VCaP (cell line): ENCODE measurements around the gene DTHD1.

Source experiments
- H3K27ac ChIP-seq: fragments of 450-650 bp; 2 replicates; pipeline ENCODE4 v1.5.1; 2017
- TF ChIP-seq, protein P1 (sequence below): fragments of 450-650 bp; conservative IDR thresholded peaks from 2 replicates; pipeline ENCODE4 v1.5.1; 2017; ENCODE audit warnings: mild to moderate bottlenecking, moderate library complexity

The DTHD1 gene

DNA sequence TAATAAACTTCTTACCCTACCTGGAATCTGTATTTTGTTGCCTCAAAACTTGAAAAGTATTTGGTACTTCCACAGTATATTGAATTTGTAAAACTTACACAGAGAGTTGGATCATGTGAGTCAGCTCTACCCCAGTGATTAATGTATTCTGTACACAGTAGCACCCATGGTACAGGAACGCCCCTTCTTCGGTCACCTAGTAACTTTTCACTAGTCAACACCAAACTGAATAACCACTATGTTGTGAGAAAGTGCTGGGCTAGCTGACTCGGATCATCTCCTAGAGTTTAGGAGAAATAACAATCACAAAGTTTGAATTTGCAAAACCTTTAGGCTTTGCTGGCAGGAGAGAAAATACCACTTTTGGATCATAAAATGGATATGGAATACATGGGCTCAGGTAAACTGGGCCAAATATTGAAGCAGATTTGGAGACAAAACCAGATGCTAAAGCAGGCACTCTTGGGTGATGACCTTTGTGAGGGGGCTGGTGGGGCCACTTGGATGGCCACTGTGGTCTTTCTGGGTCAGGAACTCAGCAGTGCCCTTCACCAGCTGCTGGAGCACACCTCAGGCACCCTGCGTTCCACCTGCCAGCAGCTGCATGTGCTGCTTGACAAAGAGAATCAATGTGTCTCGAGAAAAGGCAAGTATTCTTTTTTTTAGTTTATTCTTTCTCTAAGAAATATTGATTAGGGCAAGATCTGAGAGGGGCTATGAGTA is at the start of gene DTHD1:
DTHD1 (plus strand) TSS at position 233 of the 723 bp plus-strand sequence; CDS start at position 376, 143 bp downstream.
- no peak within 1 kb of the TSS for H3K27ac ChIP-seq
- TF ChIP-seq, protein P1, sequence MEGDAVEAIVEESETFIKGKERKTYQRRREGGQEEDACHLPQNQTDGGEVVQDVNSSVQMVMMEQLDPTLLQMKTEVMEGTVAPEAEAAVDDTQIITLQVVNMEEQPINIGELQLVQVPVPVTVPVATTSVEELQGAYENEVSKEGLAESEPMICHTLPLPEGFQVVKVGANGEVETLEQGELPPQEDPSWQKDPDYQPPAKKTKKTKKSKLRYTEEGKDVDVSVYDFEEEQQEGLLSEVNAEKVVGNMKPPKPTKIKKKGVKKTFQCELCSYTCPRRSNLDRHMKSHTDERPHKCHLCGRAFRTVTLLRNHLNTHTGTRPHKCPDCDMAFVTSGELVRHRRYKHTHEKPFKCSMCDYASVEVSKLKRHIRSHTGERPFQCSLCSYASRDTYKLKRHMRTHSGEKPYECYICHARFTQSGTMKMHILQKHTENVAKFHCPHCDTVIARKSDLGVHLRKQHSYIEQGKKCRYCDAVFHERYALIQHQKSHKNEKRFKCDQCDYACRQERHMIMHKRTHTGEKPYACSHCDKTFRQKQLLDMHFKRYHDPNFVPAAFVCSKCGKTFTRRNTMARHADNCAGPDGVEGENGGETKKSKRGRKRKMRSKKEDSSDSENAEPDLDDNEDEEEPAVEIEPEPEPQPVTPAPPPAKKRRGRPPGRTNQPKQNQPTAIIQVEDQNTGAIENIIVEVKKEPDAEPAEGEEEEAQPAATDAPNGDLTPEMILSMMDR: no peak

DNA sequence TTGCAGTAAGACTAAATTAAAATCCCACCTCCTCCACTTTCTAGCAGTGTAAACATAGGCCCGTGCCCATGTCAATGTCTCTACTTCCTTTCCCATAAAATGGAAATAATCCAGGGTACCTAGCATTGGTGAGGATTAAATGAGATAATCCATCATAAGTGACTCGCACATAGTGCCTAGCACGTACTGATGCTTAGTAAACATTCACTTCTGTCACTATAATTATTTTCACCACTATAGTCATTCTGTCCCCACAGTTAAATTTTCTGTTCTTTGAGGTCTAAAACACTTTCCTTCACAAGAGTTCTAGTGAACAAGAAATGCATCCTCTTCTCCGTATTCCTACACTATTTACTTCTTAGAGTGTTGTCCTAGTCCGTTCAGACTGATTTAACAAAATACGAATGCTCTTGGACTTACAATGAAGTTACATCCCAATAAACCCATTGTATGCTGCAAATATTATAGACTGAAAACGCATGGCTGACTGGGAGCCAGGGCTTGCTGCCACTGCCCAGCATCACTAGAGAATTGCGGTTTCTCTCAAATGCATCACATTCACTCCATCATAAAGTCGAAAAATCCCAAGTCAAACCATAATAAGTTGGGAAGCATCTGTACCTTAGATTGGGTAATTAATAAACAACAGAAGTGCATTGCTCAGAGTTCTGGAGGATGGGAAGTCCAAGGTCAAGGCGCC is 47.7 kb upstream of the DTHD1 start:
- TF ChIP-seq, protein P1: no peak
- no peak overlapping the region for H3K27ac ChIP-seq

DNA sequence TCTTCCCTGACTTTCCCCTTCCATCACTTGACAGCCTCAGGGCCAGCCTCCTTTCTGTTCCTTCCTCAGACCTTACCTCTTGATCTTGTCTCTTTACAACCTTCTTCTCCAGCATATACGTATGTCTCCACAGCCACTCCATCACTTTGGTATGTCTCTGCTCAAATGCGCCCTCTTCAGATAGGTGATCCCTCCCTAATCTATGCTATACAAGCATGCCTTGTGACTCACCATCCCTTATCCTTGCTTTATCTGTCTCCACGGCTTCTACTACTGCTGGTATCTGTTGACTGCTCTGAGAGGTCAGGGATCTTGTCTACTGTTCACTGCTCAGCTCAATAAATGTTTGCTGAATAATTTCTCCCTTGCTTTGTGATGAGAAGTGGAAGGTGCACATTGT is 46.1 kb upstream of the DTHD1 start:
- TF ChIP-seq, protein P1: no peak
- H3K27ac ChIP-seq: no peak overlapping the region

DNA sequence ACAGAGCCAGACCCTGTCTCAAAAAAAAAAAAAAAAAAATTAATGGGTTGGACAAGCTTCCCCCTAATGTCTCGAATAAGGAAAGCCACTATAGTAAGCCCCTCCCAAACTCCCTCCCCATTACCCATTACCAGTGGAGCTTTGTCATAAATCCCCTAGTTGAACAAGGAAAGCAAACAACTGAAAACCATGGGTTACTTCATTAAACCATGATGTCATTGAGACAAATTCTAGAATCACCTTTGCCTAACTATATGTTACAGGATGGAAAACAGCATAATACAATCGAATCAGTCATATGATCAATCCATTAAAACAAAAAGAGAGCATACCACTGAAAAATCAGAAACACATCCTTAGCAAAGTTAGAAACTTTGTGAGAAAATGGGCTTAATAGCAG is 45.3 kb upstream of the DTHD1 start:
- TF ChIP-seq, protein P1: no peak
- H3K27ac ChIP-seq: no peak overlapping the region

DNA sequence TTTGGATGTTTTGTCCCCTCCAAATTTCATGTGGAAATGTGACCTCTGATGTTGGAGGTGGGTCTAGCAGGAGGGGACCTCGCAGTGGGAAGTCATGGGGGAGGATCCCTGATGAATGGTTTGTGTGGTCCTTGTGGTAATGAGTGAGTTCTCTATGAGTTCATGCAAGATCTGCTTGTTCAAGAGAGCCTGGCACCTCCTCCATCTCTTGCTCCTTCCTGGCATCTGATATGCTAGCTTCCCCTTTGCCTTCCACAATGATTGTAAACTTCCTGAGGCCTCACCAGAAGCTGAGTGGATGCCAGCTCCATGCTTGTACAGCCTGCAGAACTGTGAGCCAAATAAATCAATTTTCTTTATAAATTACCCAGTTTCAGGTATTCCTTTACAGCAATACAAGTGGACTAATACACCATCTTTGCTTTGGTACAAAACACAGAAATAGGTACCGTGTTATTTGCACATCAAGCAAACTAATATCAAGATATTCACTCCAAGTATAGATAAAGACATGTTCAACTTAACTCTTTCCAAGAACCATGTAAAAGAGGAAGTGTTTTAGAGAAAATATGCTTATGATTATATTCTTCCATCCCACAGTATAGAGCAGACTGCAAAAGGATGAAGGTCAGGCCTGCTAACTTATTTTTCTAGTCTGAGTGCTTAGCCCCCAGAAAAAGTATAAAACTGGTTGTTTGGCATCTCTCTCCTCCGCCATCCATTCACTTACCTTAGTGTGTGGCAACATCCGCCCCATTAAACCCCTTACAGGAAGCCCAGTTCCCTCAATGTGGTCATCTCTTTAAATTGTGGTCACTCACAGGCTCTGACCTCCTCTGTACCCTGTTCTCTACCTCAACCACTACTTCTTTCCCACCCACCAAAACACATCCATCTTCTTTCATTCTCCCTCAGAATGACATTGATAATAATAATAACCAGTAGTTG is 43.8 kb upstream of the DTHD1 start:
- TF ChIP-seq, protein P1: no peak
- no peak overlapping the region for H3K27ac ChIP-seq

DNA sequence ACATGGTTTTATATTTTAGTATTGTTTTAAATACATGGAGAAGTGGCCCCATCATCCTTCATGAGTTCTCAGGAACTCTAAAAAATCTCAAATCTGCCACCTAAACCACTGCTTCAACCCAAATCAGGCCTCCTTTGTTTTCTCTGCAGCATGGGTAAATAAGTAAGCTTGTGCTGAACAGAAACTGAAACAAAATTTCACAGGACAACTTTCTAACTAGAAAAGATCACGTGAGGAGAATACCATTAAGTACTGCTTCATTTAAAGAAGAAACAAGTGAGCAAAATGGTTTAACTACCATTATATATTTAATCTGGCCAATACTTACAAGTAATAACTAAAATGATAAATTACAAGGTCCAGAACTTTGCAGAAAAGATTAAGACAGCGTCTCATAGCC is 39.6 kb upstream of the DTHD1 start:
- TF ChIP-seq, protein P1: no peak
- H3K27ac ChIP-seq: no peak overlapping the region
